Activated CD8-positive, alpha-beta memory T cell treated with anti-CD3 and anti-CD28 coated beads, Interleukin-2, amount 50 U/mL, for 24 hours (primary cell): Measurements from ENCODE around the gene SLC16A1.
"Not testable (repeated sequence)": the region's sequence is repeated elsewhere in the genome, so short reads cannot be mapped to it uniquely, and the experiment has no call there.

Source experiments
- DNase-seq: peaks from one replicate; pipeline ENCODE4 v3.0.0-alpha.2; 2020; ENCODE audit errors: extremely low read depth

Gene SLC16A1

DNA sequence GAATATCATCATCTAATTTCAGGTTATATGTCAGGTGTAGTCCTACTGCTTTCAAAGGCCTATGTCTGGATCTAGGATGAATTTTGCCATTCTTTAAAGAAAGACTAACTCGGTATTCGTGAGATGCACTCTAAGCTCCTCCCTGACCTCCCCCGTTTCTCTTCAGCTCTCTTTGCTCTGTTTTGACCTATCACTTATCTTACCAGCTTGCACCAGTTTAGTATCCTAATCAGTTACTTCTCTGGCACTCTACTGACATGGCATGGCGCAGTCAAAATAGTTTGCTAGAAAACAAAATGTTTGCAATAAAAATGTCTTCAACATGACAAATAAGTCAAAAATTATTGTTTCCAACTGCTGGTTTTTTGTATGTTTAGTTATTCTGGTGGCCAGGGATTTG lies 8.4 kb upstream of the SLC16A1 start:
- DNase-seq, result no peak

DNA sequence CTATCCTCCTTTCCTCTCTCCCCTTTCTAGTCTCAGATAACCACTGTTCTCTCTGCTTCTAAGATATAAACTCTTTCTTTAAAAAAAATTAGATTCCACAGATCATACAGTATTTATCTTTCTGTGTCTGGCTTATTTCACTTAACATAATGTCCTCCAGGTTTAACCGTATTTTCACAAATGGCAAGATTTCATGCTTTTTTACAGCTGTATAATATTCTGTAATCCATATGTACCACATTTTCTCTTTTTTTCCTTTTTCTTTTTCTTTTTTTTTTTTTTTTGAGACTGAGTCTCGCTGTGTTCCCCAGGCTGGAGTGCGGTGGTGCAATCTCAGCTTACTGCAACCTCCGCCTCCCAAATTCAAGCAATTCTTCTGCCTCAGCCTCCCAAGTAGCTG lies 5.1 kb upstream of the SLC16A1 start:
- DNase-seq, result no peak

DNA sequence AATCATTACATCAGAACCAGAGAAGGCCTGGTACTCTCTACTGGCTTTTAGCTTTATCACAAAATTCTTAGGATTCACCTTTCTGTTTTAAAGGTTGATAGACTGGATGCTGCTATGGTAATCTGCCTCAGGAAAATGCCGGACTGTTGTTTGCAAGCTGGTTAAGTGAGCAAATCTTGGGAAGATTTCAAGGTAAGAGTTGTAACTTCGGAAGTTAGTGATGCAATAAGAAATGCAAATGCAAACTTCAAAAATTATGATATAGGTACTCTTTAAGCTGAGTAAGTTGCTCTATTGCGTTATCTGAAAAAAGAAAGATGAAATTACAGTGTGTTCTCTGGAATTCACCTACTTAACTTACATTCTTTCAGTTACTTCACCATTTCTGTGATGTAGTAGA lies 4.4 kb upstream of the SLC16A1 start:
- DNase-seq, result no peak

DNA sequence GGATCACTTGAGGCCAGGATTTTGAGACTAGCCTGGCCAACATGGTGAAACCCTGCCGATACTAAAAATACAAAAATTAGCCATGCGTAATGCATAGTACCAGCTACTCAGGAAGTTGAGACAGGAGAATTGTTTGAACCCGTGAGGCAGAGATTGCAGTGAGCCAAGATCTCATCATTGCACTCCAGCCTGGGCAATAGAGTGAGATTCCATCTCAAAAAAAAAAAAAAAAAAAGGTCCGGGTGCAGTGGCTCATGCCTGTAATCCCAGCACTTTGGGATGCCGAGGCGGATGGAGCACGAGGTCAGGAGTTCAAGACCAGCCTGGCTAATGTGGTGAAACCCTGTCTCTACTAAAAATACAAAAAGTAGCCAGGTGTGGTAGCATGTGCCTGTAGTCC lies 2.2 kb upstream of the SLC16A1 start:
- not testable (repeated sequence) for DNase-seq

DNA sequence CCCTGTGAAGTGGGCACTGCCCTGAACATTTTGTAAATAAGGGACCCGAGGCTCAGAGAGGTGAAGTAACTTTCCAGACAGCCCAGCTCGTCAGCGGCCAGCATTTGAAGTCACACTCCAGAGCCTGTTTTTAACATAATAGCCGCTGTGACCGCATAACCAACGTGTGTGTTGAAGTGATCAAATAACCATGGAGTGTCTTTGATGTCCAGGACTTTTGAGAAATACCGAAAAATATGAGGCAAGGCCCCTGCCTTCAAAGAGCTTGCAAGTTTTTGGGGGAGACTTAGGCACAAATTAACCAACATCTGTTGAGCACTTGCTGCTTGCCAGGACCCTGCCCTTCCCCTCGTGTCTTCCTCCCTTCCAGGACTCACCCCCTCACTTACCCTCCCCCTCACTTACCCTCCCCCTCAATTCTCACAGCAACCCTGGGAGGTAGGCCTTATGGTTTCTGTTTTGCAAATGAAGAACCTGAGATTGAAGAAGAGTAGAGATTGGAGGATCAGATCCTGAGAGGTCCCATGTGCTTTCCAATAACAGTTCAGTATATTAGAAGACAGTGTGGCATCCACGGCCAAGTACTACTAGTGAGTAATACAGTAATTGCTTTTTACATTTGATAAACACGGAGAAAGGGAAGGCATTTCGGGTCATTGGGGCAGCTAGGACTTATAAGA lies 1.3 kb upstream of the SLC16A1 start:
- peak; percentile 5 for DNase-seq

DNA sequence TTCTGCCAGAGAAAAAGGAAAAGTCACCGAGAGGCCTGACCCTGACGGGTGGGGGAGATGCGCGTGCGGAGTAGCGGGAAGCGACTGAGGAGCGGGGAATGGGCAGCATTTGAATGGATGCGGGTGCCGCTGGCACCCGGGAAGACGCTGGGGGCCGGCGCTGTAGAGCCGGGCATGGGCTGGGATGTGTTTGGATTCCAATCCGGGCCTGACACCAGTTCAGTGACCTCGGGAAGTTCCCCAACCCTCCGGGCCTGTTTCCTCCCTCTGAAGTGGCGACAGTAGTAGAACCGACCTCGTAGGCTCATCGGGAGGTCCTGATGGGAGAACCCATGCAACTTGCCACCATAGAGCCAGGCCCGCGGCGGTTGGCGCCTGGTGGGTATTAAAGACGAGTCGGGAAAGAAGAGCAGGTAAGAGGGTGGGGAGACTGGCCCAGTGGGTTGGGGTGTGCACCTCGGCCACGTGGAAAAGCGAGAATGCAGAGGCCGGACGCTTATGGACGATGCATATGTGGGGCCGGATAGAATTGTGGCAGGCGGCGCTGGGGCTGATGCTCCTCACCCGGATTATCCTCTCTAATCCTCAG lies 642 bp upstream of the SLC16A1 start:
- DNase-seq, result peak; percentile 7

DNA sequence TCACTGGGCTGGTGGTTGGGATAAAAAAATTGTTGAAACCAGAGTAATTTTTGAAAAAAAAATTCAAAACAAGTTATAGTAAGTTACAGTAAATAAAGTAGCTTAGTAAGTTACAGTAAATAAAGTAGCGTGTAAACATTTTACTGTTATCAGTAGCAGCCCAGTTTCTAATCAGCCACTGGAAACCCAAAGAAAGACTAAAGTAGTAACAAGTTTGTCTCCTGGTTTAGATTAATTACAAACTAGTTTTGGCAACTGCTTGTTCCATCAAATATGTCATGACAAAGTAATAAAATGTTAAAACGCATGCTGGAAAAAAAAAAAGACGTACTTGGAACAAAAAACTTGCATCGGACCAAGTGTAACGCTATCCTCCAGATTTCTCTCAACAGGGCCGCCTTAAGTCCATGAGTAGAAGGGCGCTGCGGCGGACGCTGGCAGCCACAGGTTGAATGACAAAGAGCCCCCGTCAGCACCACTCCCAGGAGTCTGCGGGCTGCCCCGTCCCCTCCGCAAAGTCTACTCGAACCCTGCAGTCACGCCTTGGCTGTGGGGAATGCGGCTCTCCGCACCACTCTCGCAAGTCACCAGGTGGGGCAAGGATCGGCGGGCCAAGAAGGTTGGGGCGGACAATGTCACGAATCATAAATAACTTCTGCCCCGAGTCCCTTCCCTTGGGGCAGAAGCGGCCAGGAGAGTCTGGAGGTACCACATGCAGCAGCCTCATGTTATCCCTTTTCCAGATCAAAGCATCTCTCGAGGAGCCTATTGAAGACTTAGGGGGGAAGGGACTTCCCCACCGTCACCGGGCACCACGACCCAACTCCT lies 837 bp downstream of the SLC16A1 start:
- peak; percentile 43 for DNase-seq

DNA sequence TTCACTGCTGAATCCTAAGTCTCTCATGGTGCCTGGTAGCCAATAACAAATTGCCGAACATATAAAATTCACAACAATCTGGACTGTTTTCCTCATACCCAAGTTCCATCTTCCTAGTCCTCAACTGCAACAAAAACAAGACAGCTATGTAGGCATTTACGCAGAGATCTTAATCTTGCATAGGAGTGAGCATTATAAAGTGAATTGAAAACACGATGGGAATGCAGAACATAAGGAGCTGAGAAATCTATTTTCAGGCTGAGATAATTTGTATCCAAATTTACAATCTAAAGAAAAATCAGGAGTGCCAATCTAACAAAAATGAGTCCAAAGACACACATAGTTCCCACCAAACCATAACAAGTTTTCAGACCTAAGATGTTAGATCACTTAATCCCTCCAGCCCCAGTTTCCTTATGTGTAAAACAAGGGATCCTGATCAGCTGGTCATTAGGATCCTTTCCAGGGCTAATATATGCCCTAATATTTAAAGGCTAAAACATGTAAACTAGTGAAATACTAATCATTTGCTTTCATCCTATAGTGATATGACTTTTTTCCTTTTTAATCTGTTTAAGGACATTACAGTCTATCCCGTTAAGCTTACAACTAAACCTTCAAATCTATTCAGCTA lies 1.9 kb downstream of the SLC16A1 start:
- no peak for DNase-seq

DNA sequence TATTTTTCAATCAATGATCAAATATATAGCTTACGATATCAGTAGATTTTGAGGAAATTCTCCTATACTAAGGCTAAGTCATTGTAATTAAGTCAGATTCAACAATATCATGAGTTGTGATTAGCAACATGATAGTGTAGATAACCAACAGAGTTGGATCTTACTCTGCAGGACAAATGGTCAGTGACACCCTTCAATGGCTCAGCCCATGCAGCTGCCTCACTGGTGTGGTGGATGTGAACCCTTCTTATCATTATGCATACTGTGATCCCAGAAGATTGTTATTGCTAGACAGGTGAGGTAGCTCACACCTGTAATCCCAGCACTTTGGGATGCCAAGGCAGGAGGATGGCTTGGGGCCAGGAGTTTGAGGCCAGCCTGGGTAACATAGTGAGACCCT lies 5.6 kb downstream of the SLC16A1 start:
- DNase-seq, result no peak

DNA sequence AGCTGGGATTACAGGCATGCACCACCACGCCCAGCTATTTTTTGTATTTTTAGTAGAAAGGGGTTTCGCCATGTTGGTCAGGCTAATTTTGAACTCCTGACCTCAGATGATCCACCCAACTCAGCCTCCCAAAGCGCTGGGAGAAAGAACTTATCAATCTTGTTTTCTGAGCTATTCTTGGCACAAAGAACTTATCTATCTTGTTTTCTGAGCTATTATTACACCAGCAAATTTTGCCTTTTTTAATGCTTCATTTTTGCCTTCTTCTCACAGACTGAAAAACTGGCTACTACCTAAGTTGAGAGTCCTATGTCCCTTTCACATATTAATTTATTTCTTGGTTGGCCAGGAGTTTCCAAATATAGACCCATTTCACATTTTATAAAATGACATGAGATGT lies 9.3 kb downstream of the SLC16A1 start:
- no peak for DNase-seq

DNA sequence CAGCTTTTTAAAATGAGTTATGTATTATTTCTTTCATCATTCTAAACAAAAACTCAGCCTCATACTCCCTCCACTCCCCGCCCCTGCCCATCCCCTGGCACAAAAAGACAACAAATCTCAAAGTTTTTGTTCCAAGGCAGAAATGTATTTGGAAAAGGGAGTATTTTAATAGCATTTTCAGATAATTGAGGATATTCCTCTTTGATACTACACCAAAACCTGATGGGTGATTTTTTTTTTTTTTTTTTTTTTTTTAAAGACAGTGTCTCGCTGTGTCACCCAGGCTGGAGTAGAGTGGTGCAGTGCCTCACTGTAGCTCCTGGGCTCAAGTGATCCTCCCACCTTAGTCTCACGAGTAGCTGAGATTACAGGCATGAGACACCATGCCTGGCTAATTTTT lies 16.2 kb downstream of the SLC16A1 start:
- no peak for DNase-seq

DNA sequence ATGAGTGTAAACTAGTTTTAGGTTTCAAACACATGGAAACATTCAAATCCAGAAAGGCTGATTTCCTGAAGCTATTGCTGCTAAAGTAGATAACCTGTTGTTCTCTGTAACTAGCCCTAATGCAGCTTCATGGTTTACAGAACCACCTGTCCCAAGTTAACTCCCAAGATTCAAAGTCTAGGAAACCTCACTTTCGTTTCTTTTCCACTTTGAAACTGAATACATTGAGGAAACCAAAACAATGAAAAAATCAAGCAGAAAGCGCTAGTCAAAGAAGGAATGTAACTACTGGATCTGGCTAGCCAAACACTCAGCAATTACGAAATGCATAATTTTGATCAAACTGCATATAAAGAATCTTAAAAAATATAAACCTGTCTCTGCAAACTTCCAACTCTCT lies 17.8 kb downstream of the SLC16A1 start:
- no peak for DNase-seq

DNA sequence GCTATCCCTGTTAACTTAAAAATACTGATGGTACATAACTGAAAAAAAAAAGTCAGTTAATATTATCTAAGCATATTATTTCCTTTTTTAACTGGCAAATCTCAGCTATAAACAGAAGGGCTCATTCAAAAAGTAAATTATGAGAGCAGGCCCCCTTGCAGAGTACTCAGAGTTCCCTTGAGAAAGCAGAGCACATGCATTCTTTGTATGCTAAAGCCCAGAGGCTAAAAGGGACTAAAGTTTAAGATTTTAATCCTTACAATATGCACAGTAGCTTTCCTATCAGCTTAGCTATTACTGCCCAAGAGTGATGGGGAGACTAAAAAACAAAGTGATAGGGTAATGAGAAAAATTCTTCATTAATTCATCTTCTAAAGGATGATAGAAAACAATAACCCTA lies 18.5 kb downstream of the SLC16A1 start:
- DNase-seq, result no peak

DNA sequence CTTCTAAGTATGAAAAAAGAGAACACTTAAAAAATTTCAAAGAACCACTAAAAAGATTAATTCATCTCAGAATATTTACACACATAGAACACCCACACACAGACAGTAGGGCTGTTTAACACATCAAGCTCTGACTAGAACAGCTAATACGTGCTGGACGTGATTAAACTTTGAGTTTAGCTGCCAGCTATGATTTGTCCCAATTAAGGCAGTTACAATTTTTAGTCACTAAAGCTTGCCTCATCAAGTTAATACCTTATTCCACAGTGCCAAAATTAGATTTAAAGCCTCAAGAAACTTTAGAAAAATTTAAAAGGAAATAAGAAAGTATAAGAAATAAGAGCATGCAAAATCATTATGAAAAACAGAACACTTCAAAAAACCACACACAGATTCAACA lies 18.9 kb downstream of the SLC16A1 start:
- no peak for DNase-seq

DNA sequence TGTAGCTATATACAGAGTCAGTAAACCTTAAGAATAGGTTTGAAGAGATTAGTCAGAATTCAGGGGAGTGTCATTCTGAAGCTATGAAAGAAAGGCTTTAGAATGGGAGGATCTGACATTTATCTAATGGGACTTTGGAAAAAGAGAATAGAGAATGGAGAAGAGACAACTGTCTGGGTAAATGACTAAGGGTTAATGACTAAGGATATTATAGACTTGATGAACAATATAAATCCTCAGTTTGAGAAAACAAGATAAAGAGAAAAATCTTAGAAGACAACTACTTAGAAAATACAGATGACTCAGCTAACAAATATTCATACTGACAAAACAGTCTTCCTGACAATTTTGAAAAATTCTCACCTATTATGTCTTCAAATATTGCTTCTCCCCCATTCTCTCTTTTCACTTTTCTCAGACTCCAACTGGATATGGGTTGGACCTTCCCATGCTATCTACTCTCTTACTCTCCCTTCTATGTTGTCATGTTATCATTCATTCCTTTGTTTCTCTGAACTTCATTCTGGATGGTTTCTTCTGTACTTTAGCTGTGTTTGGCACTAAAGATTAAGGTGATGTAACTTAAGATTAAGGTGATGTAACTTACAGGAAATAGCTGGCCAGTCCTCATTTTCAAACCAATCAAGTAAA lies 20.4 kb downstream of the SLC16A1 start:
- DNase-seq, result no peak

DNA sequence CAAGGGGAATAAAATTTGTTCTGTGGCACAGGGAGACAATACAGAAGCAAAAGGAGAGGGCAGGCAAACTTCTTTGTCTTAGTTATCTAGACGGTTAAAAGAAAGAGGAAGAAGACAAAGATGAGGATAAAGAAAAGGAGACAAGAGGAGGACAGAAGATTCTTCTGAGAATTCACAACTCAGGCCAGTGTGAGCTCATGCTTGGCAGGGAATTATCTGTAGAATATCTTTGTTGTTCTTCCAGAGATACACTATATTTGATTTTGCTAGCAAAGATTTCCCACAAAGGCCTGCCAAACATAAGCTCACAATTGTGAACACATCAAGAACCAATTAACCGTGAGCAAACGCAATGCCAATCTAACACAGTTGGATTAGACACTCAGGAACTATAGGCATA lies 21.4 kb downstream of the SLC16A1 start:
- DNase-seq, result no peak

DNA sequence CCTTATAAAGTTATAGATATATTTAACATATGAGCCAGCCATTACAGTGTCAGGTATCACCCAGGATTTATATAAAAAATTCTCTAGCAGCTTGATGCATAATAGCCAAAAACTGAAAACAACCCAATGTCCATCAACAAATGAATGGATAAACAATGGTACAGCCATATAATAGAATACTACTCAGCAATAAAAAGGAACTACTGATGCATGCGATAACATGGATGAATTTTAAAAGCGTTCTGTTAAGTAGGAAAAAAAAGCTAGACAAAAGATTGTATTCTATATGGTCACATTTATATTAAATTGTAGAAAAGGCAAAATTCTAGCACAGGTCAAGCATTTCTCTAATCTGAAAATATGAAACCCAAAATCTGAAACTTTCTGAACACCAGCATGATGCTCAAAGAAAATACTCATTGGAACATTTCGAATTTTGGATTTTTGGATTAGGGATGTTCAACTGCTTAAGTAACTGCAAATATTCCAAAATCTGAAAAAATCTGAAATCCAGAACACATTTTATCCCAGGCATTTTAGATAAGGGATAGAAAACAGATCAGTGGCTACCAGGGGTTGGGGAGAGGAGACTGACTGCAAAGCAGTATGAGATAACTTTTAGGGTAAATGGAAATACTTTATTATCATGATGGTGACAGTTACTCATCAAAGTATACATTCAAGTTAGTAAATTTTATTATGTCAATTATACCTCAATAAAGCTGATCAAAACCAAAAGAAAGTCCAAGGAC lies 22.0 kb downstream of the SLC16A1 start:
- DNase-seq, result no peak

DNA sequence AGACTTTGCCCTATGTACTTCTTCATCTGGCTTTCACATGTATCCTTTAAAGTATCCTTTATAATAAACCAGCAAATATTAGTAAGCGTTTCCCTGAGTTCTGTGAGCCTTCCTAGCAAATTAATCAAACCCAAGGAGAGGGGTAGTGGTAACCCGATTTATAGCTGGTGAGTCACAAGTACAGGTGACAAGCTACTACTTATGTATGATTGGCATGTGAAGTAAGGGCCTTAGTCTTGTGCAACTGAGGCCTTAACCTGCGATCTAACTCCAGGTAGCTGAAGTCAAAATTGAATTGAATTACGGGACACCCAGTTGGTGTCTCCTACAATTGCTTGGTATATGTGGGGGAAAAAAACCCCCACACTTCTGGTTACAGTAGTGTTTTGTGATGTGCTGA lies 26.0 kb downstream of the SLC16A1 start:
- DNase-seq, result no peak

DNA sequence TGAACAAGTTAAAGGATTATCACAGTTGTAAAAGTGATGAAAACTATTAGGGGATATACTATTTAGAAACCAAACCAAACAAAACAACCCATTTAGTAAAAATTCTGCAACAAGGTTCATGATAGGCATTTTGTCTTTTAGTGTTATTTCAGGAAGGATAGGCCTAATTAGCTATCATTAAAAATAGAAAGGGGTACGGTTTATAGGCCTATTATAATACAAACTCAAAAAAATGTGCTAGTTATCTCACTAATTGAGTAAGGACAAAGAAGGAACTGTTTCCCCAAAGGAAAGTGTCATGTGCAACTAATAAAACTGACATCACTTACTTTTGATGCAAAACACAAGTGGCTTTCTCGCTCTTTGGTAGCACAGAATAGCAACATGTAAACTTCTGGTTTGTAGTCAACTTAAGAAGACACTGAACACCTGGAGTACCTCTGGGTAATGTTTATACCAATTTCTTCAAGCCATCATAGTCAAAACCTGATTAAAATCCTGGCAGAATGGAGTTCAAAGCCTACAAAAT lies 28.5 kb downstream of the SLC16A1 start:
- DNase-seq, result no peak

DNA sequence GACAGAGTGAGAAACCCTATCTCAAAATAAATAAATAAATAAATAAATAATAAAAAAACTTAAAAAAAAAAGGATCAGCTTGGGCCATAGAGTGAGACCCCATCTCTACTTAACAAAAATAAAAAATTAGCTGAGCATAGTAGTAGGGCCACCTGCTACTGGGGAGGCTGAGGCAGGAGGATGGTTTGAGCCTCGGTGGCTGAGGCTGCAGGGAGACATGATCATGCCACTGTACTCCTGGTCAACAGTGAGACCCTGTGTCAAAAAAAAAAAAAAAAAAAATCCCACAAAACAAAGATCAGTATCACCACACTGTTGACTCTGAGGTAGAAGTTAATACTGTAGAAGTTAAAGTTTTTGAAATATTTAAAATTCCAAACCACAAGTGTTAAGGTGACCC lies 29.1 kb downstream of the SLC16A1 start:
- no peak for DNase-seq

DNA sequence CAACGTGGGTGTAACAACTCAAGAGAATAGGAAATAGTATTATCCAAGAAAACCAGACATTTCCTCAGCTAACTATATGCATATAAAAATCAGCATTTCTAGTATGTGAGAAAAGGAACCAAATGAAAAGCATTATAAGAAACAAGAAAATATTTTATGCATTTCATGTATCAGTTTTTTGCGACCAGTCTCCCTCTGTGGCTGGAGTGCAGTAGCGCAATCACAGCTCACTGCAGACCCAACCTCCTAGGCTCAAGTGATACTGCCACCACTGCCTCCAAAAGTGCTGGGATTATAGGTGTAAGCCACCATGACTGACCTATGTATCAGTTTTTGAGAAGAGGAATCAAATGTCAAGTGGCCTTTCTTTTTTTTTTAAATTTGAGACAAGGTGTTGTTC lies 31.0 kb downstream of the SLC16A1 start:
- DNase-seq, result no peak
